C1 segment of cervical spinal cord (tissue), 14 donors: ENCODE measurements around the gene PCDH1.
"Not testable (repeated sequence)": the region's sequence is repeated elsewhere in the genome, so short reads cannot be mapped to it uniquely, and the experiment has no call there.

Experiments
- DNase-seq, 14 donors: peaks; one replicate each; lab custom pipeline; 2025; lab: John Stamatoyannopoulos, UW

Gene PCDH1

DNA sequence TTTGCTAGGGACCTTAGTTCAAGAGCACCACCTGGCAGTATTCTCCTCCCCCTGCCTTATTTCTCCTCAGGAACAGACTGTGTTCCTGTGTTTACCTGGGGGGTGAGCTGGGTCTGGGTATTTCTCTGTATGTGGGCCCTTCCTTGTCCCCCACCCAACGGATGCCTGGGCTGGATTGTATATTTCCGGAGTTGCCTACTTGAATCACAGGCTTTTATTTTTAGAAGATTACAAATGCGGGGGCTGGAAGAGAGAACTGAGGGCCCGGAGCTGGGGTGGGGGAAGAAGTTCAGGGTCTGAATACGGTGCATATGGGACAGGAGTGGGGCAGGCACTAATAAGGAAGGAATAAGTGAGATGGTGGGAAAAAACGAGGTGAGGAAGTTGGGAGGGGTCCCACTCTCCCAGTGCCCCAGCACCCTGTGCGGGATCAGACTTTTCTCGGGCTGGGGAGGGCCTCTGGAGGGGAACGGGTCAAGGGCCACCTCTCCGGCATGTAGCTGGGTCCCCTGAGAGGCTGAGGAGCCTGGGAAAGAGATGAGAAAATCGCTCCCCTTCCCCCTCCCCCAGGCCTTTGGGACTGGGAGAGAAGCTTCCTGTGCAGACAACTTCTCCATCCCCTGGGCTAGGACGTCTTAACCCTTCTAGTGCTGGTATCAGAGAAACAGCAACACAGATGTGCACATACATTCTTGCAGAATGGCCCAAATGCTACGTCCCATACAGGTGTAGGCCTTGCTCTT is 42.1 kb downstream of the PCDH1 start:
- DNase-seq = no peak

DNA sequence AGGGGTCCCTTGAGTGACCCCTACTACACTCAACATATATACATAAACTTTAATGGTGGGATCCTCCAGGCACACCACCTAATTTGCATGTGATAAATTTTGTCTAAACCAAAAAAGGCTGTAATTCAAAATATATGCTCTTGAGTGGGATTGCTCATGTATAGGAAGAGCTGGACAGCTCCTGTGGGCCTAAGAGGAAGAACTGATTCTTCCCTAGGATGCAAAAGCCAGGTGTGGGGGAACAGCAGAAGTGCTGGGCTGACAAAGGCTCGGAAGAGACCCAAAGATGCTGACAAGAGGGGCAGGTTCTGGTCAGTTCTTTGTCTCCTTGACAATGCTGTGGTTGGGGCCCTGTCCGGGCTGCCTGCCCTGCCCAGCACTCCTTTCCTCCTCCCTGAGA is 43.9 kb downstream of the PCDH1 start:
- no peak for DNase-seq

- no peak for DNase-seq
These were observed 46.1 kb downstream of the PCDH1 start for GRCh38 chr5:141832131-141832530.

DNA sequence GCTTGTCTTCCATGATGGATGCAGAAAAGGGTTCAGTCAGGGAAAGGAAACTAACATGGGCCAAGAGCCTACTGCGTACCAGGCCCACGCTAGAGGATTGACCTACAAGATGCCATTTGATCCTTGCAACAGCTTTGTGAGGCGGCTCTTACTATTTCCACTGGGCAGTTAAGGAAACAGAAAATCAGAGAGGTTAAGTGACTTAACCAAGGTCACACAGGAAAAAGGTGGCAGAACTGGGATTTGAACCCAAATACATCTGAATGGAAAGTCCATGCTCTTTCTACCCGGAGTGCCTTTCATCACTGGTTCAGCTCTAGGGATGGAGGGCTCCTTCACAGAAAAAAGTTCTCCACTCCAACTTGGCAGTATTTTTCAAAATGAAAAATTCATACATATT is 50.0 kb downstream of the PCDH1 start:
- DNase-seq = no peak

GRCh38 chr5:141826674-141827073 is 51.5 kb downstream of the PCDH1 start:
- DNase-seq = peak in 2 of 14 donors; percentile 8 to 63

GRCh38 chr5:141825791-141826560 is 52.2 kb downstream of the PCDH1 start:
- DNase-seq = peak in 2 of 14 donors; percentile 23 to 30

DNA sequence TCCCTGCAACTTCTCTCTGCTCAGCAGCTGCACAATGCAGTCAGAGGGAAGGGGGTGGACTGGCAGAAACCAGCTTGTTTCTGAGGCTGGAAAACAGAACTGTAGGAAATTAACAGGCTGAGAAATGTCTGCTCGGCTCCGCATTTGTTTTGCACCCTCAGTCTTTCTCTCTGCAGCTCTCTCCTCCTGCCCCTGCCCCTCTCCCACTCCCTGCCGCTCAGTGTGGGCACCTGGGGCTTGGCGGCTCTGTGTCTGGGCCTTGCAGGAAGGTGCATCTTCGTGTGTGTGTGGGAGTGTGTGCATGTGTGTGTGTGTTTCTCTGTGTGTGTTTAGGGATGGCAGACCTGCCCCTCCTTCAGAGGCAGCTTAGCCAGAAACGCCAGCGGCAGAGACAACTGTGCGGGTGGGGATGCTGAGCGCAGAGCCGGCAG is 53.0 kb downstream of the PCDH1 start:
- peak in 1 of 14 donors; percentile 32 for DNase-seq

DNA sequence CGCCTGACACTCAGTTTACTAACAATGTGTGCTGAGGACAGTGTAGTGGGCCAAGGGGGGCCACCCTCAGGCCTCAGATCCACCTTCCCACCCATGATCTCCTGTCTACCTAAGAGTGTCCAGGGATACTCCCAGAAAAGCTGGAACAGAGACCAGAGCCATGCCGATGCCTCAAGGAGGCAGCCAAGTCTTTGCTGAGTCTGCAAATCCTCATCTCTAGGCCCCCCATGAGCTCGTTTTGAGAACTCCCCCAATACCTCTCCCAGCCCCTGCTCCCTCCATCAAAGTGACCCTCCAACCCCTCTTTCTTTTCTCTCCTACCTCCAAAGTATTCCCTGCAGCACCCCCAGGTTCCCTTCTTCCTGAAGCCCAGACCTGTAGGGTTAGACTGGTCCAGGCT is 53.5 kb downstream of the PCDH1 start:
- no peak for DNase-seq

- no peak for DNase-seq
These were observed 55.2 kb downstream of the PCDH1 start for GRCh38 chr5:141823056-141823455.

DNA sequence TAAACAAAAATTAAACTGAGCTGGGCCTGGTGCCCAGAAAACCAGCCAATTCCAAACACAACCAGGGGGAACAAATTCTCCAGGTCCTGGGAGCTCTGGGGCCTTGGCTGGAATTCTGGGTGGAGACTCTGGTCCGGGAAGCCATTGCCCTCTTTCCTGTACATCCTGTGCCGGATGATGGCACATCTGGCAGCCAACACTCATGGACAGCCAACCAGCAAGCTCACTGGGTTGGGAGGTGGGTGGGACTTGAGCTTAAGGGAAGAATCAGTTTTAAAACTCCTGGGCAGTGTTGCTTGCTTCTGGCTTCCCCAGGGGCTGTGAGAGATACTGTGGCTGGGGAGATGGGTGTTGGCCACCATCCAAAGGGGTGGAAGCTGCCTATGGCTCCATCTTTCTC is 56.1 kb downstream of the PCDH1 start:
- DNase-seq = peak in 4 of 14 donors; percentile 25 to 78 (median 34)

GRCh38 chr5:141821430-141821925 is 56.7 kb downstream of the PCDH1 start:
- peak in 11 of 14 donors; percentile 30 to 86 (median 69) for DNase-seq

DNA sequence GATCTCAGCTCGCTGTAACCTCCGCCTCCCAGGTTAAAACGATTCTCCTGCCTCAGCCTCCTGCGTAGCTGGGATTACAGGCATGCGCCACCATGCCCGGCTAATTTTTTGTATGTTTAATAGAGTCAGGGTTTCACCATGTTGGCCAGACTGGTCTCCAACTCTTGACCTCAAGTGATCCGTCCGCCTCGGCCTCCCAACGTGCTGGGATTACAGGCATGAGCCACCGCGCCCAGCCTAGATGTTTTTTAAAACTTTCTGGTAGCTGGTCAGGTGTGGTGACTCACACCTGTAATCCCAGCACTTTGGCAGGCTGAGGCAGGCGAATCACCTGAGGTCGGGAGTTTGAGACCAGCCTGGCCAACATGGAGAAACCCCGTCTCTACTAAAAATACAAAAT is 57.5 kb downstream of the PCDH1 start:
- DNase-seq = not testable (repeated sequence)

GRCh38 chr5:141817631-141818030 is 60.6 kb downstream of the PCDH1 start:
- no peak for DNase-seq

GRCh38 chr5:141816598-141817399 is 61.4 kb downstream of the PCDH1 start:
- peak in 5 of 14 donors; percentile 8 to 42 (median 21) for DNase-seq

GRCh38 chr5:141815796-141816180 is 62.4 kb downstream of the PCDH1 start:
- no peak for DNase-seq

GRCh38 chr5:141815051-141815795 is 63.0 kb downstream of the PCDH1 start:
- DNase-seq = peak in 2 of 14 donors; percentile 19 to 90

DNA sequence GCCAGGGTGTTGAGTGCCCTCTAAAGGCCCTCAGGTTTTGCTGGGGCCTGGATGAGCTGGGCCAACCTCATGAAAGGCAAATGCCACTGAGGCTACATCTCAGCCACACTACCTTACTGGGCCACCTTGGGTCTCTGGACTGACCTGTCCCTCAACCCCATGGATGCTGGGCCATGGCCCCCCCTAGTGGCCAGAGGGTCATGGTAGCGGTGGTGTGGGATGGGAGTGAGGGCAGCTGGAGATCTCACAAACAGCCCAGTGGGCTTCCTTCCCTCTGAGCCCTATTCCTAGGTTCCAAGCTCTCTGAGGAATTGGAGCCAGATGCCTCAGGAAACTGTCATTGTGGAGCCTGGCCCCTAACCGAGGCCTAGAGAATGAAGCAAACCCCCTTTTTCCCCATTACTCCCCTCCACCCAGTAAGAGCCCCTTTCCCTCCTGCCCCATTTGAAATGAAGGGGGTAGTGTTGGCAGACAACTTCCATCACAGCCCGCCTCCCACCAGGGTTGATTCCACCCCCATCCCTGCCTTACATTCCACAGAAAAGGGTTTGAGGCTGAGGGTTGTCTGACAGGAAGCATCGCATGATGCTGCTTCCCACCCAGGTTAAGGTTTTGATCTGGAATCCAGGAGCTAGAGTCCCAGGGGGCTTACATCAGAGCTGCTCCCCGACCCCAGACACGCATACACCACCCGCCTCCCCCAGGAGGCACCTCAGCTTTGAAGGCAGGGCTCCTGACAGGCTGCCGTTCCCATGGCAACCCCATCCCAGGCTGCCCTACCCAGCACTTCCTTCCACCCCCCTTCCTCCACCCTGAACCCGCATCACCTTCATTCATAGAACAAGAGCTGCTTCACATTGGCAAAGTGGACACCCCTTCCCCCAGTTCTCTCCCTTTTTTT is 63.9 kb downstream of the PCDH1 start:
- DNase-seq = peak in 7 of 14 donors; percentile 17 to 69 (median 35)

DNA sequence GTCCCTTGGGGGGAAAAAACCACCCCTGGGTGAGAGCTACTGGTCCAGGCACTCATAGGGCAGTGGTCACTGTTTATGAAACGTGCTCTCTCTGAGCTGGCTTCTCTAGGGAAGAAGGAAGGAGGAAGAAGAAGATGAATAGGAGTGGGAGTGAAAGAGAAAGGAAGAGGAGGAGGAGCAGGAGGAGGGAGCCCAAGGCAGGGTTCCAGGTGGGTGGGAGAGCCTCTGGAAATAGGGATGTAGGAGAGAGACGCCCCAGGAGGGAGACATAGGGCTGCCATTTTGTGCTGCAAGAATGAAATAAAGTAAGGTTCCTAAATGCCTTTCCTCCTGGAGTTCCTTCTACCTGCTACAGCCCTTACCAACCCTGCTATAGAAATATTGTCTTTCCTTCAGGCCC is 65.7 kb downstream of the PCDH1 start:
- DNase-seq = no peak

DNA sequence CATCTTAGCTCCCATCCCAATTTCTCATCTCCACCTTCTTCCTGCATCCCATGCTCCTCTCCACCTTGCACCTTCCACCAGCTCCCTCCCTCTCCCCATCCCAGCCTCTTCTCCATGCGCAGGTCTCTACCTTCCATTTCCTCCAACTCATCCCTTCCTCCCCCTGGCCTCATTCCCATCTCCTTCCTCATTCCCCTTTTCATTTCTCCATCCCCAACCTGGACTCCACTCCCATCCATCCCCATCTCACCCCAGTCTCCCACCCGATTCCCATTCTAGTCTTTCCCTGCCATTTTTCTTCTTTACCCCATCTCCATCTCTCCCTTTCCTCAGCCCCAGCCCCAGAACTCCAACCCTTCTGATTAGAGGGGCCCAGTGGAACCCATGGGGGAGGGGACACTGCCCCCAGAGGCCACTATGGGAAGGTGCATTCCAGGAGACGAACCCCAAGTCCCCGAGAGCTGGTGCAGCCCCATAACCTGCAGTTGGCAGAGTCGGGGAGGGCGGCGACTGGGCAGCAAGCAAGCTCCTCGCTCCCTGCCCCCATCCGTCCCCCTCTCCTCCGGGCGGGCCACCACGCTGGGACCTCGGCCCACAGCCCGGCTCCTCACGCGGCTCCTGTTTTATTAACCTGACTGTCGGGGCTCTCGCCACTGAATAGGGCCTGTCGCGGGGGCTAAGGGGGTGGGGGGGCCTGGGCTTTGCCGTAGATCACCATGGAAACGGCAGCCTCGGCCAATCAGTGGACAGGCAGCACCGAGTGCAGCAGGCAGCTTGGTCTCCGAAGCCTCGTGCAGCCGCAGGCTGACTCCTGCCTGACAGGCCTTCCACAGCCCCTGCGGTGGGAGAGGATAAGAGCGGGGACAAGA is 66.7 kb downstream of the PCDH1 start:
- peak in 10 of 14 donors; percentile 30 to 79 (median 42) for DNase-seq
